Neural cell (in vitro differentiated cells): ENCODE measurements around the gene LRBA. TPM values are rescaled to one million over a fixed set of nuclear protein-coding genes. Genes with fewer than 3 reads are reported as not detected.
A peak's percentile ranks its signal among the peaks of the same experiment; 100 is the strongest.

ENCODE experiments used
- H2AFZ ChIP-seq: fragments of 200-600, 300-800 bp; sonication (generic), shearing (Covaris generic); 2 replicates; pipeline ENCODE4 v1.6.0; 2014; ENCODE audit warnings: low read depth, mild to moderate bottlenecking, antibody characterized with exemption, low read length, moderate library complexity
- H3F3A ChIP-seq: fragments of 200-600 bp; shearing (Covaris generic); 2 replicates; pipeline ENCODE4 v1.6.1; 2016; ENCODE audit warnings: mild to moderate bottlenecking, moderate library complexity, mixed read lengths, antibody characterized with exemption, low read length; ENCODE audit not compliant: insufficient read depth, poor library complexity, severe bottlenecking
- H3K27ac ChIP-seq: fragments of 200-600, 300-800 bp; sonication (generic), shearing (Covaris generic); 2 replicates; pipeline ENCODE4 v1.5.1; 2014; ENCODE audit warnings: mild to moderate bottlenecking, low read length, moderate library complexity
- H3K27me3 ChIP-seq: fragments of 300-800, 200-600 bp; sonication (generic), shearing (Covaris generic); 2 replicates; pipeline ENCODE4 v1.6.0; 2014; ENCODE audit warnings: mild to moderate bottlenecking, low read depth, low read length, moderate library complexity; ENCODE audit not compliant: insufficient read depth
- H3K36me3 ChIP-seq: fragments of 300-800, 200-600 bp; sonication (generic), shearing (Covaris generic); 2 replicates; pipeline ENCODE4 v1.5.1; 2014; ENCODE audit warnings: mild to moderate bottlenecking, antibody characterized with exemption, low read length, moderate library complexity; ENCODE audit not compliant: insufficient read depth
- H3K4me2 ChIP-seq: fragments of 300-800, 200-600 bp; sonication (generic), shearing (Covaris generic); 2 replicates; pipeline ENCODE4 v1.6.0; 2014; ENCODE audit warnings: mild to moderate bottlenecking, low read length
- H3K4me3 ChIP-seq: fragments of 300-800, 200-600 bp; sonication (generic), shearing (Covaris generic); 2 replicates; pipeline ENCODE4 v1.5.1; 2014; ENCODE audit warnings: mild to moderate bottlenecking, low read length, moderate library complexity
- H3K79me2 ChIP-seq: fragments of 200-600 bp; shearing (Covaris generic); replicated peaks from 2 replicates; pipeline ENCODE4 v1.6.0; 2014; ENCODE audit warnings: mild to moderate bottlenecking, low read length, moderate library complexity; ENCODE audit not compliant: insufficient read depth
- H3K9ac ChIP-seq: fragments of 300-800, 200-600 bp; sonication (generic), shearing (Covaris generic); 2 replicates; pipeline ENCODE4 v1.6.1; 2016; ENCODE audit warnings: mild to moderate bottlenecking, low read length, mixed read lengths
- H3K9me2 ChIP-seq: fragments of 200-600 bp; shearing (Covaris generic); 2 replicates; pipeline ENCODE4 v1.6.1; 2016; ENCODE audit warnings: mild to moderate bottlenecking, low read length, mixed read lengths; ENCODE audit not compliant: insufficient read depth
- H3K9me3 ChIP-seq: fragments of 200-600, 300-800 bp; sonication (generic), shearing (Covaris generic); 2 replicates; pipeline ENCODE4 v1.6.1; 2016; ENCODE audit warnings: mild to moderate bottlenecking, mixed run types, low read length, moderate library complexity, mixed read lengths
- H4K20me1 ChIP-seq: fragments of 200-600 bp; shearing (Covaris generic); 2 replicates; pipeline ENCODE4 v1.6.1; 2016; ENCODE audit warnings: mild to moderate bottlenecking, mixed run types; ENCODE audit not compliant: insufficient read depth
- EP300 ChIP-seq: fragments of 450-650 bp; conservative IDR thresholded peaks from 2 replicates; pipeline ENCODE4 v1.6.1; 2014; ENCODE audit warnings: antibody characterized with exemption, mild to moderate bottlenecking, moderate library complexity; ENCODE audit not compliant: poor library complexity, severe bottlenecking
- EZH2 ChIP-seq: fragments of 200-600, 300-800 bp; shearing (Covaris generic), sonication (generic); IDR thresholded peaks from 2 replicates; pipeline ENCODE4 v1.6.1; 2014; ENCODE audit warnings: antibody characterized with exemption, low read length, borderline replicate concordance, mild to moderate bottlenecking; ENCODE audit not compliant: insufficient read depth, poor library complexity, severe bottlenecking
- MXI1 ChIP-seq: fragments of 450-650 bp; conservative IDR thresholded peaks from 2 replicates; pipeline ENCODE4 v1.6.1; 2014; ENCODE audit warnings: antibody characterized with exemption, mild to moderate bottlenecking; ENCODE audit not compliant: poor library complexity, severe bottlenecking
- POLR2AphosphoS5 ChIP-seq: IDR thresholded peaks from 2 replicates; pipeline ENCODE4 v1.6.1; 2012
- RAD21 ChIP-seq: fragments of 450-650 bp; conservative IDR thresholded peaks from 2 replicates; pipeline ENCODE4 v1.6.1; 2014; ENCODE audit warnings: antibody characterized with exemption, mild to moderate bottlenecking, moderate library complexity
- SMC3 ChIP-seq: fragments of 450-650 bp; conservative IDR thresholded peaks from 2 replicates; pipeline ENCODE4 v1.6.1; 2014; ENCODE audit warnings: antibody characterized with exemption, mild to moderate bottlenecking, moderate library complexity; ENCODE audit not compliant: poor library complexity
- TAF1 ChIP-seq: IDR thresholded peaks from 2 replicates; pipeline ENCODE4 v1.6.1; 2012; ENCODE audit warnings: low read depth
- polyA plus RNA-seq: library from polyadenylated mRNA; depleted of rRNA; stranded (reverse); fragments of >200 nt; gene quantifications from 2 replicates; pipeline ENCODE4 v1.2.3, GENCODE V29; 2014
- TF ChIP-seq, protein P1 (sequence below): IDR thresholded peaks from 2 replicates; pipeline ENCODE4 v1.6.1; 2012; ENCODE audit warnings: borderline replicate concordance
- TF ChIP-seq, protein P2 (sequence below): fragments of 450-650 bp; IDR thresholded peaks from 2 replicates; pipeline ENCODE4 v1.5.1; 2014; ENCODE audit warnings: antibody characterized with exemption, mild to moderate bottlenecking, moderate library complexity; ENCODE audit not compliant: poor library complexity, severe bottlenecking

Gene LRBA
- polyA plus RNA-seq, 1 donor from 2014 or later: 7.1 TPM

DNA sequence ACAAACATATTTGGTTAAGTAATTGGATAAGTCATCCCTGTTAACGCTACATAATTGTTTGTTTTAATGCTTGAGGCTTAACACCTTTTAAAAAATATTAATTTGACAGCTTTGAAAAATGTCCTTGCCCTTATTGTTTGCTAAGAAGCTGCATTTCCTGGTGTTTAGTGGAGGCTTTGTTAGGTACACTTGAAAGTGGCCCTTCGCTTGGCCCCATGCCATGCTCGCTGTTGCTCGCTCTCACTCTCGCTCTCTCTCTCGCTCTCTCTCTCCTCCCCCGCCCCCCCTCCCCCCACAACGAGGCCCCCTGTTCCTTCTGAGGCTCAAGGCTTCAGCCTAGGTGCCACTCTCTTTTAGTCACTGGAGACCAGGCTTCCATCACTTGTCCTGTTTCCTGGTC lies 797.3 kb downstream of the LRBA start:
- no peaks in the 10 kb centered on the region for H4K20me1 ChIP-seq
- no peaks in the 10 kb centered on the region for H3F3A ChIP-seq
- H3K36me3 ChIP-seq: no peaks in the 10 kb centered on the region
- H3K27ac ChIP-seq: peak overlapping the region; percentile 80
- no peaks in the 10 kb centered on the region for H3K79me2 ChIP-seq
- no peak overlapping the region for H2AFZ ChIP-seq
- TF ChIP-seq SMC3: no peak
- no peak for TF ChIP-seq EZH2
- TF ChIP-seq RAD21: no peak
- H3K4me3 ChIP-seq: peak overlapping the region; percentile 24
- H3K9me2 ChIP-seq: no peaks in the 10 kb centered on the region
- H3K27me3 ChIP-seq: no peaks in the 10 kb centered on the region
- no peaks in the 10 kb centered on the region for H3K9me3 ChIP-seq
- no peak overlapping the region for H3K4me2 ChIP-seq
- H3K9ac ChIP-seq: peak overlapping the region; percentile 36

DNA sequence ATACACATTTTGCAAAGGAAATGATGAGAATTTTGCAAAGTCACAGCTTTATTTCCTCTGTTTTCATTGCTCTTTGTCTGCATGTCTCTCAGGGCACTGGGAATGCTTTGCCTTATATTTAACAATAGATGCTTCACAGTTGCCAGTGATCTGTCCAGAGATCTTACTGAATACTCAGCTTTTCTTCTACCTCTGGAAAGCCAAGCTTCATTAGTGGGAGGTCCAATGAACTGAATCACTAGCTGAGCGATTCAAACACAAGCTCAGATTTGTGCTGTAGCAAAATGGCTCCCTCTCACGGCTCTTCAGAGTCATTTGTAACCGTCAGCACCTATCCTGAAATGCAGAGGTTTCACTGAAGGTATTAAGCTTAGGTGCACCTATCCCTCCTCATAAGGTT lies 797.9 kb downstream of the LRBA start:
- TF ChIP-seq SMC3 (peak; percentile 85), EZH2 (no peak), MXI1 (no peak), EP300 (no peak), RAD21 (peak; percentile 84), POLR2AphosphoS5 (peak; percentile 19), TAF1 (peak; percentile 43)
- TF ChIP-seq, protein P1, sequence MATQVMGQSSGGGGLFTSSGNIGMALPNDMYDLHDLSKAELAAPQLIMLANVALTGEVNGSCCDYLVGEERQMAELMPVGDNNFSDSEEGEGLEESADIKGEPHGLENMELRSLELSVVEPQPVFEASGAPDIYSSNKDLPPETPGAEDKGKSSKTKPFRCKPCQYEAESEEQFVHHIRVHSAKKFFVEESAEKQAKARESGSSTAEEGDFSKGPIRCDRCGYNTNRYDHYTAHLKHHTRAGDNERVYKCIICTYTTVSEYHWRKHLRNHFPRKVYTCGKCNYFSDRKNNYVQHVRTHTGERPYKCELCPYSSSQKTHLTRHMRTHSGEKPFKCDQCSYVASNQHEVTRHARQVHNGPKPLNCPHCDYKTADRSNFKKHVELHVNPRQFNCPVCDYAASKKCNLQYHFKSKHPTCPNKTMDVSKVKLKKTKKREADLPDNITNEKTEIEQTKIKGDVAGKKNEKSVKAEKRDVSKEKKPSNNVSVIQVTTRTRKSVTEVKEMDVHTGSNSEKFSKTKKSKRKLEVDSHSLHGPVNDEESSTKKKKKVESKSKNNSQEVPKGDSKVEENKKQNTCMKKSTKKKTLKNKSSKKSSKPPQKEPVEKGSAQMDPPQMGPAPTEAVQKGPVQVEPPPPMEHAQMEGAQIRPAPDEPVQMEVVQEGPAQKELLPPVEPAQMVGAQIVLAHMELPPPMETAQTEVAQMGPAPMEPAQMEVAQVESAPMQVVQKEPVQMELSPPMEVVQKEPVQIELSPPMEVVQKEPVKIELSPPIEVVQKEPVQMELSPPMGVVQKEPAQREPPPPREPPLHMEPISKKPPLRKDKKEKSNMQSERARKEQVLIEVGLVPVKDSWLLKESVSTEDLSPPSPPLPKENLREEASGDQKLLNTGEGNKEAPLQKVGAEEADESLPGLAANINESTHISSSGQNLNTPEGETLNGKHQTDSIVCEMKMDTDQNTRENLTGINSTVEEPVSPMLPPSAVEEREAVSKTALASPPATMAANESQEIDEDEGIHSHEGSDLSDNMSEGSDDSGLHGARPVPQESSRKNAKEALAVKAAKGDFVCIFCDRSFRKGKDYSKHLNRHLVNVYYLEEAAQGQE: peak; percentile 45
- TF ChIP-seq, protein P2, sequence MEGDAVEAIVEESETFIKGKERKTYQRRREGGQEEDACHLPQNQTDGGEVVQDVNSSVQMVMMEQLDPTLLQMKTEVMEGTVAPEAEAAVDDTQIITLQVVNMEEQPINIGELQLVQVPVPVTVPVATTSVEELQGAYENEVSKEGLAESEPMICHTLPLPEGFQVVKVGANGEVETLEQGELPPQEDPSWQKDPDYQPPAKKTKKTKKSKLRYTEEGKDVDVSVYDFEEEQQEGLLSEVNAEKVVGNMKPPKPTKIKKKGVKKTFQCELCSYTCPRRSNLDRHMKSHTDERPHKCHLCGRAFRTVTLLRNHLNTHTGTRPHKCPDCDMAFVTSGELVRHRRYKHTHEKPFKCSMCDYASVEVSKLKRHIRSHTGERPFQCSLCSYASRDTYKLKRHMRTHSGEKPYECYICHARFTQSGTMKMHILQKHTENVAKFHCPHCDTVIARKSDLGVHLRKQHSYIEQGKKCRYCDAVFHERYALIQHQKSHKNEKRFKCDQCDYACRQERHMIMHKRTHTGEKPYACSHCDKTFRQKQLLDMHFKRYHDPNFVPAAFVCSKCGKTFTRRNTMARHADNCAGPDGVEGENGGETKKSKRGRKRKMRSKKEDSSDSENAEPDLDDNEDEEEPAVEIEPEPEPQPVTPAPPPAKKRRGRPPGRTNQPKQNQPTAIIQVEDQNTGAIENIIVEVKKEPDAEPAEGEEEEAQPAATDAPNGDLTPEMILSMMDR: peak; percentile 81
- peak overlapping the region; percentile 80 for H3K27ac ChIP-seq
- no peaks in the 10 kb centered on the region for H3K36me3 ChIP-seq
- H2AFZ ChIP-seq: no peak overlapping the region
- H3K9me3 ChIP-seq: no peaks in the 10 kb centered on the region
- H3F3A ChIP-seq: no peaks in the 10 kb centered on the region
- H3K27me3 ChIP-seq: no peaks in the 10 kb centered on the region
- peak overlapping the region; percentile 24 for H3K4me3 ChIP-seq
- peak overlapping the region; percentile 17 for H3K4me2 ChIP-seq
- no peaks in the 10 kb centered on the region for H3K79me2 ChIP-seq
- H3K9me2 ChIP-seq: no peaks in the 10 kb centered on the region
- peak overlapping the region; percentile 36 for H3K9ac ChIP-seq
- no peaks in the 10 kb centered on the region for H4K20me1 ChIP-seq

DNA sequence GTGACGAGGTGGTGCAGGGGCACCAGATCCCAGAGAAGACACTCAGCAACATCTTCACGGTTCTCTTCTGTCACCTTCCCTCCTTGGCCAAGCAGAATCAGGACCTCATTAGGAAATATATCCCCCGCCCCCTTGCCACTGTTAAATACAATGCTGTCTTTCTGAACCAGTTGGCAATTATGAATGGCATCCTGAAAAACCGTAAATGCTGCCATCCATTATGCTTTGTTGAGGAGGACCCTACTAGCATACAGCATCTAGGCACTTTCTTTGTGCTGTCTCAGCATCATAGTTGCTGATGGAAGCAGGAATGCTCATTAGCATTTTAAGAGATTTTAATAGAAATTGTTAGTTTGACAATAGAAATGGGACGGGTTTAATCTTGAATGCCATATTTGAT lies 798.4 kb downstream of the LRBA start:
- Histone ChIP-seq H3F3A (no peaks in the 10 kb centered on the region), H3K4me2 (peak overlapping the region; percentile 17), H3K9me2 (no peaks in the 10 kb centered on the region), H3K9ac (peak overlapping the region; percentile 36), H3K27ac (peak overlapping the region; percentile 80), H3K36me3 (no peaks in the 10 kb centered on the region), H3K27me3 (no peaks in the 10 kb centered on the region), H3K79me2 (no peaks in the 10 kb centered on the region), H3K4me3 (peak overlapping the region; percentile 24), H4K20me1 (no peaks in the 10 kb centered on the region), H3K9me3 (no peaks in the 10 kb centered on the region), H2AFZ (no peak overlapping the region)
- TF ChIP-seq POLR2AphosphoS5: no peak
- TF ChIP-seq MXI1: no peak
- TF ChIP-seq EP300: no peak
- no peak for TF ChIP-seq SMC3
